ENCODE results near the gene ASB2.

GRCh38 chr14:93941293-93941910, 35.0 kb downstream of the ASB2 start:
- TF ChIP-seq CTCF (conservative IDR thresholded peaks at IDR 0.05; ENCODE audit: low read depth, low read length): no peak
- TF ChIP-seq POLR2A (IDR thresholded peaks at IDR 0.05; ENCODE audit: low read depth, low read length): 0 out of 2 replicates have a peak, but pooled peaks have one; percentile 29
- TF ChIP-seq SMC3 (IDR thresholded peaks at IDR 0.05; ENCODE audit: low read depth, low read length): no peak
- TF ChIP-seq FOS (IDR thresholded peaks at IDR 0.05; ENCODE audit: low read depth, low read length): peak; percentile 62; the same call in 1 of the 2 replicates
- TF ChIP-seq RFX5 (IDR thresholded peaks at IDR 0.05; ENCODE audit: low read depth, low read length): no peak
- TF ChIP-seq MAFK (IDR thresholded peaks at IDR 0.05; ENCODE audit: low read depth, low read length): no peak
- TF ChIP-seq RCOR1 (IDR thresholded peaks at IDR 0.05; ENCODE audit: insufficient replicate concordance, low read length): peak; percentile 59
- TF ChIP-seq MXI1 (IDR thresholded peaks at IDR 0.05; ENCODE audit: borderline replicate concordance, low read depth, low read length): no peak
- no peak for TF ChIP-seq USF2 (IDR thresholded peaks at IDR 0.05; ENCODE audit: low read depth, low read length)
- 0 out of 2 replicates have a peak, but pooled peaks have one; percentile 7 for TF ChIP-seq RAD21 (IDR thresholded peaks at IDR 0.05; ENCODE audit: low read length)
- no peak for TF ChIP-seq BHLHE40 (IDR thresholded peaks at IDR 0.05; ENCODE audit: low read depth, low read length)

Measured in IMR-90 (cell line).